Mesenchymal stem cell (in vitro differentiated cells and primary cell): ENCODE data around the gene PRR3.

Experiments
- DNase-seq: peaks from one replicate; pipeline ENCODE4 v3.0.0-alpha.2; 2013
- H2AFZ ChIP-seq: one replicate; pipeline ENCODE4 v1.6.1; 2013; ENCODE audit warnings: low read depth, mild to moderate bottlenecking, control low read depth, inconsistent platforms, low read length, moderate library complexity
- H2AK5ac ChIP-seq: 2 replicates; pipeline ENCODE4 v1.6.1; 2013; ENCODE audit warnings: low read length, moderate library complexity, mild to moderate bottlenecking, inconsistent platforms; ENCODE audit not compliant: severe bottlenecking
- H2BK120ac ChIP-seq: one replicate; pipeline ENCODE4 v1.6.1; 2013; ENCODE audit warnings: low read depth, mild to moderate bottlenecking, inconsistent platforms, low read length, moderate library complexity
- H2BK12ac ChIP-seq, 2 experiments: one replicate each; pipeline ENCODE4 v1.6.1; 2013; ENCODE audit warnings: inconsistent platforms in 2 of 2, low read length in 2 of 2, mild to moderate bottlenecking in 2 of 2, moderate library complexity in 2 of 2, control low read depth in 1 of 2
- H2BK15ac ChIP-seq: one replicate; pipeline ENCODE4 v1.6.1; 2013; ENCODE audit warnings: mild to moderate bottlenecking, low read depth, inconsistent platforms; ENCODE audit not compliant: poor library complexity, severe bottlenecking
- H2BK5ac ChIP-seq: 2 replicates; pipeline ENCODE4 v1.6.1; 2013; ENCODE audit warnings: low read depth, mild to moderate bottlenecking, low read length, control low read depth, inconsistent platforms; ENCODE audit not compliant: poor library complexity, severe bottlenecking
- H3K14ac ChIP-seq, 2 experiments: one replicate each; pipeline ENCODE4 v1.6.1; 2013; ENCODE audit warnings: inconsistent platforms in 2 of 2, low read length in 2 of 2, control low read depth in 1 of 2, mild to moderate bottlenecking in 1 of 2, moderate library complexity in 1 of 2
- H3K18ac ChIP-seq, 2 experiments: one replicate each; pipeline ENCODE4 v1.6.1; 2013; ENCODE audit warnings: inconsistent platforms in 2 of 2, low read length in 2 of 2, control low read depth in 1 of 2, low read depth in 1 of 2, mild to moderate bottlenecking in 1 of 2
- H3K23ac ChIP-seq, 2 experiments: one replicate each; pipeline ENCODE4 v1.6.1; 2013; ENCODE audit warnings: inconsistent platforms in 2 of 2, low read length in 2 of 2, mild to moderate bottlenecking in 2 of 2, moderate library complexity in 2 of 2, control low read depth in 1 of 2
- H3K27ac ChIP-seq: 2 replicates; pipeline ENCODE4 v1.5.1; 2013; ENCODE audit warnings: mild to moderate bottlenecking, moderate library complexity, low read length, control low read depth, inconsistent platforms; ENCODE audit not compliant: poor library complexity, severe bottlenecking
- H3K27me3 ChIP-seq, 2 experiments: 2 replicates each; pipeline versions ENCODE4 v1.6.1 to v1.7.0; 2013; ENCODE audit warnings: low read length in 2 of 2, mild to moderate bottlenecking in 2 of 2, moderate library complexity in 2 of 2, control low read depth in 1 of 2, inconsistent platforms in 1 of 2; ENCODE audit not compliant: control insufficient read depth in 1 of 2, insufficient read depth in 1 of 2
- H3K36me3 ChIP-seq, 2 experiments: 2 replicates each; pipeline versions ENCODE4 v1.6.1 to v1.7.0; 2013; ENCODE audit warnings: low read length in 2 of 2, control low read depth in 1 of 2, inconsistent platforms in 1 of 2, low read depth in 1 of 2, mild to moderate bottlenecking in 1 of 2; ENCODE audit not compliant: insufficient read depth in 2 of 2, control insufficient read depth in 1 of 2
- H3K4ac ChIP-seq, 2 experiments: one replicate each; pipeline ENCODE4 v1.6.1; 2013; ENCODE audit warnings: inconsistent platforms in 2 of 2, low read length in 2 of 2, mild to moderate bottlenecking in 2 of 2, moderate library complexity in 2 of 2, control low read depth in 1 of 2, low read depth in 1 of 2
- H3K4me1 ChIP-seq: 2 replicates; pipeline ENCODE4 v1.6.1; 2013; ENCODE audit warnings: low read depth, low read length, control low read depth; ENCODE audit not compliant: control insufficient read depth, insufficient read depth
- H3K4me2 ChIP-seq: 2 replicates; pipeline ENCODE4 v1.6.1; 2013; ENCODE audit warnings: low read length, mild to moderate bottlenecking, inconsistent platforms; ENCODE audit not compliant: poor library complexity, severe bottlenecking
- H3K4me3 ChIP-seq, 2 experiments: 2 replicates each; pipeline versions ENCODE4 v1.5.1 to v1.7.0; 2013; ENCODE audit warnings: low read length in 2 of 2, mild to moderate bottlenecking in 2 of 2, control low read depth in 1 of 2, low read depth in 1 of 2; ENCODE audit not compliant: insufficient read depth in 1 of 2
- H3K79me1 ChIP-seq: replicated peaks from 2 replicates; pipeline ENCODE4 v1.6.1; 2013; ENCODE audit warnings: mild to moderate bottlenecking, control low read depth, low read length, inconsistent platforms; ENCODE audit not compliant: poor library complexity, severe bottlenecking
- H3K9ac ChIP-seq: 2 replicates; pipeline ENCODE4 v1.7.0; 2013; ENCODE audit warnings: mild to moderate bottlenecking, low read length, moderate library complexity
- H3K9me3 ChIP-seq: 2 replicates; pipeline ENCODE4 v1.7.0; 2013; ENCODE audit warnings: mild to moderate bottlenecking, low read length; ENCODE audit not compliant: control insufficient read depth
- H4K8ac ChIP-seq: one replicate; pipeline ENCODE4 v1.6.1; 2013; ENCODE audit warnings: inconsistent platforms, mild to moderate bottlenecking, low read length, moderate library complexity
- H4K91ac ChIP-seq: one replicate; pipeline ENCODE4 v1.6.1; 2013; ENCODE audit warnings: mild to moderate bottlenecking, low read length, inconsistent platforms
- WGBS: methylation state at CpG from one replicate; pipeline ENCODE4 v1.1.7; 2013; ENCODE audit warnings: mixed read lengths; 5-methylcytosine and 5-hydroxymethylcytosine counted together
- small RNA-seq: library from polyadenylated mRNA; stranded (forward); fragments of <200 nt; extraction: miRNeasy Mini kit (QIAGEN cat#:217004); gene quantifications from one replicate; pipeline ENCODE3, GENCODE V24; 2013; ENCODE audit warnings: low read depth

The PRR3 gene

DNA sequence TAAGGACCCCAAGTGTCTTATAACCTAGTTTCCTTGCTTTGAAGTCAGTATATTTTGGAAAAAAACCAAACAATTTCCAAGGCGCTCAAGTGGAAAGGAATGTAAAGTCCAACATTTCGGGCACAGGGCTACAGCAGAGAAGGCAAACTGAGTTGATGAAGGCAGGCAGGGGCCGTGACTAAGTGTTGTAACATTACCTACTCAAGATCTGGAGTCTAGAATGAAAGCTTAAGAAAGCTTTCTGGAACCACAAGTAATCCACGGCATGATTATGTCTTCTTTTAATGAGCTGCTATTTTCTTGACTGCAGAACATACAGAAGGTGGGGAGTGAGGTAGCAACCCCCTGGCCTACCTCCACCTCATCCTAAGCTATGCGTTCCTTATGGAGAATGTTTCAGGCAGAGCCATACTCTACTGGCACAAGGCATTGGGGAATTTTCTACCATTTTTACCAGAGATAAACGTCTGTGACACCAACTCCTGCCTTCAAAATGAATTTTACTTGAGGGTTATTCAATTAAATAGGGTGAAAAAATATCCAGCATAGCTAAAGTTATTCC lies 55.7 kb downstream of the PRR3 start:
- Histone ChIP-seq H3K4ac (no peak overlapping the region), H3K4me3 (no peak overlapping the region), H2BK5ac (no peak overlapping the region), H2AFZ (no peak overlapping the region), H3K36me3 (peaks cover 9 to 50% of the 10 kb centered on the region in 2 experiments), H3K23ac (no peak overlapping the region), H4K91ac (no peak overlapping the region), H3K9me3 (no peaks in the 10 kb centered on the region), H3K4me2 (no peak overlapping the region), H2AK5ac (peak overlapping the region; percentile 78), H3K79me1 (peaks cover 11% of the 10 kb centered on the region), H3K14ac (no peak overlapping the region), H4K8ac (no peak overlapping the region), H3K4me1 (peaks cover 7% of the 10 kb centered on the region), H2BK120ac (no peak overlapping the region), H3K27ac (peak overlapping the region; percentile 97), H2BK12ac (no peak overlapping the region), H2BK15ac (no peak overlapping the region), H3K27me3 (no peaks in the 10 kb centered on the region), H3K18ac (no peak overlapping the region), H3K9ac (peak overlapping the region; percentile 100)
- 83% methylated on average over 5 of the region's 6 CpGs for WGBS
- DNase-seq: peak; percentile 57

Small RNAs within 50 kb of the gene (small RNA-seq; reads per million reads assigned to genes)
- gene MIR877: 200 reads per million, percentile 94 among the genes with 10 or more reads in this experiment
